ENCODE measurements around the gene NAP1L5.

The NAP1L5 gene

GRCh38 chr4:88696630-88697029 is 999 bp downstream of the NAP1L5 start:
- TF ChIP-seq, protein P1, sequence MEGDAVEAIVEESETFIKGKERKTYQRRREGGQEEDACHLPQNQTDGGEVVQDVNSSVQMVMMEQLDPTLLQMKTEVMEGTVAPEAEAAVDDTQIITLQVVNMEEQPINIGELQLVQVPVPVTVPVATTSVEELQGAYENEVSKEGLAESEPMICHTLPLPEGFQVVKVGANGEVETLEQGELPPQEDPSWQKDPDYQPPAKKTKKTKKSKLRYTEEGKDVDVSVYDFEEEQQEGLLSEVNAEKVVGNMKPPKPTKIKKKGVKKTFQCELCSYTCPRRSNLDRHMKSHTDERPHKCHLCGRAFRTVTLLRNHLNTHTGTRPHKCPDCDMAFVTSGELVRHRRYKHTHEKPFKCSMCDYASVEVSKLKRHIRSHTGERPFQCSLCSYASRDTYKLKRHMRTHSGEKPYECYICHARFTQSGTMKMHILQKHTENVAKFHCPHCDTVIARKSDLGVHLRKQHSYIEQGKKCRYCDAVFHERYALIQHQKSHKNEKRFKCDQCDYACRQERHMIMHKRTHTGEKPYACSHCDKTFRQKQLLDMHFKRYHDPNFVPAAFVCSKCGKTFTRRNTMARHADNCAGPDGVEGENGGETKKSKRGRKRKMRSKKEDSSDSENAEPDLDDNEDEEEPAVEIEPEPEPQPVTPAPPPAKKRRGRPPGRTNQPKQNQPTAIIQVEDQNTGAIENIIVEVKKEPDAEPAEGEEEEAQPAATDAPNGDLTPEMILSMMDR (IDR thresholded peaks at IDR 0.05), result no peak
- Histone ChIP-seq H3K4me3 (peak overlapping the region; percentile 77), H3K27ac (peak overlapping the region in 1 of 2 donors; percentile 90)
- DNase-seq (ENCODE audit: low spot score), result no peak

- DNase-seq (ENCODE audit: low spot score), result no peak
- Histone ChIP-seq H3K27ac (no peak overlapping the region), H3K4me3 (no peak overlapping the region)
- TF ChIP-seq, protein P1 (IDR thresholded peaks at IDR 0.05), result no peak
These were observed 3.8 kb downstream of the NAP1L5 start for GRCh38 chr4:88693792-88694191.

- no peak overlapping the region for H3K27ac ChIP-seq
- TF ChIP-seq, protein P1 (IDR thresholded peaks at IDR 0.05), result no peak
- DNase-seq (ENCODE audit: low spot score), result no peak
- H3K4me3 ChIP-seq, result no peak overlapping the region
These were observed 7.3 kb downstream of the NAP1L5 start for GRCh38 chr4:88690355-88690754.

- TF ChIP-seq, protein P1 (IDR thresholded peaks at IDR 0.05), result no peak
- DNase-seq (ENCODE audit: low spot score), result no peak
- Histone ChIP-seq H3K27ac (no peak overlapping the region), H3K4me3 (no peak overlapping the region)
These were observed 16.4 kb downstream of the NAP1L5 start for GRCh38 chr4:88681209-88681608.

- Histone ChIP-seq H3K4me3 (no peak overlapping the region), H3K27ac (no peak overlapping the region)
- TF ChIP-seq, protein P1 (IDR thresholded peaks at IDR 0.05), result no peak
- DNase-seq (ENCODE audit: low spot score), result no peak
These were observed 22.1 kb downstream of the NAP1L5 start for GRCh38 chr4:88675543-88675942.

- Histone ChIP-seq H3K27ac (no peak overlapping the region), H3K4me3 (no peak overlapping the region)
- TF ChIP-seq, protein P1 (IDR thresholded peaks at IDR 0.05), result no peak
- no peak for DNase-seq (ENCODE audit: low spot score)
These were observed 22.6 kb downstream of the NAP1L5 start for GRCh38 chr4:88674979-88675378.

DNA sequence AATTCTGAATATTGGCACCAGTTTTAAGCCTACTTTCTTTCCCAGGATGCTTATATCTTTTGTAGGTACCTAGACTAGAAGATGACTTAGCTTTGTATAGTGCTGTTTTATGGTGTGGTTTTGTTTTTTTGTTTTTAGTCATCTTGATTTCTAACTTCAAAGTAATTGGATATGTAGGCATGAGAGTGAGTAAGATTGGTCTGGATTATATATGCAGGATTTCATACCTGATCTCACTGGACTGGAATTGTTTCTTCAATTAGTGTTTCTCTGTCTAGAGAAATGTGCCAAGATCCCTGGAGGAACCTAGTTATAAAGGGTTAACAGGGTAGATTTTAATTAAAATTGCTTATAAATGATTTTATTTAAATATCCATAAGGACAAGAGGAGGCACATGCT is 23.1 kb downstream of the NAP1L5 start:
- TF ChIP-seq, protein P1 (IDR thresholded peaks at IDR 0.05), result no peak
- H3K4me3 ChIP-seq, result no peak overlapping the region
- no peak overlapping the region for H3K27ac ChIP-seq
- DNase-seq (ENCODE audit: low spot score), result no peak
